ENCODE measurements around the gene CERS5. TPM values are rescaled to one million over a fixed set of nuclear protein-coding genes. Genes with fewer than 3 reads are reported as not detected.

Gene CERS5
- 35.9 and 48.0 TPM in 2 replicates for total RNA-seq (ENCODE audit: low replicate concordance)

GRCh38 chr12:50167049-50167828 is at the start of gene CERS5:
Gene CERS5, minus strand, starts transcription at chr12:50167369. Its CDS starts 72 bp downstream, at chr12:50167297.

GRCh38 chr12:50111693-50112455 is 55.3 kb downstream of the CERS5 start, which contains the start of gene COX14:
Gene COX14, plus strand, starts transcription at chr12:50112236. Its CDS starts 7,808 bp downstream, at chr12:50120044.

GRCh38 chr12:50103767-50104321 is 63.3 kb downstream of the CERS5 start, which contains the start of gene GPD1:
Gene GPD1, plus strand, starts transcription at chr12:50104008. Its CDS starts 43 bp downstream, at chr12:50104051.

GRCh38 chr12:50084775-50085614 is 82.2 kb downstream of the CERS5 start, which contains the start of gene SMARCD1:
Gene SMARCD1, plus strand, starts transcription at chr12:50085342. Its CDS starts 28 bp downstream, at chr12:50085370.

Other genes with a start within 250 kb of the CERS5 start
- gene AQP2, start 216.6 kb downstream of the CERS5 start, total RNA-seq (ENCODE audit: low replicate concordance) = not detected in 2 replicates
- 0.60 and 0.82 TPM in 2 replicates for gene AQP5, start 205.5 kb downstream of the CERS5 start, total RNA-seq (ENCODE audit: low replicate concordance)
- under 0.01 TPM in 1 of 2 replicates, not detected in the other for gene AQP6, start 194.4 kb downstream of the CERS5 start, total RNA-seq (ENCODE audit: low replicate concordance)
- gene RACGAP1, start 141.9 kb downstream of the CERS5 start, total RNA-seq (ENCODE audit: low replicate concordance) = 23.1 and 23.2 TPM in 2 replicates
- gene ASIC1, start 109.8 kb downstream of the CERS5 start, total RNA-seq (ENCODE audit: low replicate concordance) = 1.7 and 5.9 TPM in 2 replicates
- 10.4 and 22.2 TPM in 2 replicates for gene SMARCD1, start 82.0 kb downstream of the CERS5 start, total RNA-seq (ENCODE audit: low replicate concordance)
- 0.30 and 0.47 TPM in 2 replicates for gene GPD1, start 63.4 kb downstream of the CERS5 start, total RNA-seq (ENCODE audit: low replicate concordance)
- gene COX14, start 55.1 kb downstream of the CERS5 start, total RNA-seq (ENCODE audit: low replicate concordance) = 58.8 and 85.2 TPM in 2 replicates
- gene LIMA1, start 116.2 kb upstream of the CERS5 start, total RNA-seq (ENCODE audit: low replicate concordance) = 67.9 and 161 TPM in 2 replicates
- gene FAM186A, start 229.2 kb upstream of the CERS5 start, total RNA-seq (ENCODE audit: low replicate concordance) = under 0.01 TPM in 1 of 2 replicates, not detected in the other
- 20.2 and 47.7 TPM in 2 replicates for gene LARP4, start 233.5 kb upstream of the CERS5 start, total RNA-seq (ENCODE audit: low replicate concordance)

All from smooth muscle cell of the coronary artery (primary cell).